NOMO-1 treated with dmso at 0.1 percent for 144 hours (cell line): ENCODE data around the gene SULT2A1.
"Not testable (repeated sequence)": the region's sequence is repeated elsewhere in the genome, so short reads cannot be mapped to it uniquely, and the experiment has no call there.

ENCODE experiments used
- DNase-seq: peaks from one replicate; lab custom pipeline; 2025; ENCODE audit not compliant: unreplicated experiment; lab: John Stamatoyannopoulos, UW

SULT2A1 gene, protein sequence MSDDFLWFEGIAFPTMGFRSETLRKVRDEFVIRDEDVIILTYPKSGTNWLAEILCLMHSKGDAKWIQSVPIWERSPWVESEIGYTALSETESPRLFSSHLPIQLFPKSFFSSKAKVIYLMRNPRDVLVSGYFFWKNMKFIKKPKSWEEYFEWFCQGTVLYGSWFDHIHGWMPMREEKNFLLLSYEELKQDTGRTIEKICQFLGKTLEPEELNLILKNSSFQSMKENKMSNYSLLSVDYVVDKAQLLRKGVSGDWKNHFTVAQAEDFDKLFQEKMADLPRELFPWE

DNA sequence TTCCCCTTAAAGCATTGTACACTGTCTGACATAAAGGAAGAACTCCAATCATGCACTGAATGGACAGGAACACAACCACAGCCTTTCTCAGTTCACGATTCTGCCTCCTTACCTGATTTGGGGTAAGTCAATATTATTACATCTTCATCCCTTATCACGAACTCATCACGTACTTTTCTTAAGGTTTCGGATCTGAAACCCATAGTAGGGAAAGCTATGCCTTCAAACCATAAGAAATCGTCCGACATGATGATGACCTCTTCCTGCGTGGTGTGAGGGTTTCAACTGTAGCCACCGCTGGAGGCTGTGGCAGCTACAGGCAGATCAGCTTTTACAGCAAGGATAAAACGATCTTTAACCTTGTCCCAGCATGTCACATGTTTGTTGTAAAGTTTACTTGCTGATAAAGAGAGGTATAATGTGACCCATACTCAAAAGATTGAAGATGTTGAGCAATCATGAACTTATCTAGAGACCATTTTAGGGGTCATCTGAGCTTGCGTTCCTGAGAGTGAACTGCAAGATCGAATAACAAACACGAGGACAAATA lies at the start of gene SULT2A1:
Gene SULT2A1 (minus strand): TSS at position 306 of the 550 bp plus-strand sequence. CDS start 58 bp downstream, at position 248.
- DNase-seq, result no peak

DNA sequence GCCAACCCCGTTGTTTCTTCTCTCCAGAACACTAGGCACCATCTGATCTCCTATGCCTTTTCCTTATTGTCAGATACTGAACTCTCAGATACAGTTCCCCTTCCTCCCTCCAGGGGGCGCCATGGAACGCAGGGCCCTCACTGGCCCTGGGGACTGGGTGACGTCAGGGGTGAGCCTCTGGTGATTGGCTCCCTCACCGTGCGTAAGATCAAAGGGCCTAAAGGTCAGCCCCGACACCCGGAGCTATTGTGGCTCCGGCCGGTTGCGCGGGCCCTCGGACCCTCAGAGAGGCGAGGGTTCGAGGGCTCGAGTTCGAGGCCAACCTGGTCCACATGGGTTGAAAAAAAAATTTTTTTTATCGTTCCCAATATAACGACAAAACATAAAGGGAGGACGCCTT lies 42.5 kb upstream of the SULT2A1 start:
- DNase-seq, result not testable (repeated sequence)

DNA sequence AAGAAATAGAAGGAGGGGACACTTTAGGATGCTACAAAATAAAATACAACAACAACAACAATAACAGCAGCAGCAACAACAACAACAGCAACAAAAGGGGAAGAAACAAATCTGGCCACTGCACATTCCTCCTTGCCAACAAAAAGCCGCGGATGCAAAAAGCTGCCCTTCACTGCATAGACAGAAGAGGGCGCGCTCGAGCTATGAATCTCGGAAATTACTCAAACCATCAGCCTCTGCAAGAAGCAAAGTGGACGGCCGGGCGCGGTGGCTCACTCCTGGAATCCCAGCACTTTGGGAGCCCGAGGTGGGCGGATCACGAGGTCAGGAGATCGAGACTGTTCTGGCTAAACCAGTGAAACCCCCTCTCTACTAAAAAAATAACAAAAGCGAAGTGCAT lies 34.0 kb upstream of the SULT2A1 start:
- not testable (repeated sequence) for DNase-seq

DNA sequence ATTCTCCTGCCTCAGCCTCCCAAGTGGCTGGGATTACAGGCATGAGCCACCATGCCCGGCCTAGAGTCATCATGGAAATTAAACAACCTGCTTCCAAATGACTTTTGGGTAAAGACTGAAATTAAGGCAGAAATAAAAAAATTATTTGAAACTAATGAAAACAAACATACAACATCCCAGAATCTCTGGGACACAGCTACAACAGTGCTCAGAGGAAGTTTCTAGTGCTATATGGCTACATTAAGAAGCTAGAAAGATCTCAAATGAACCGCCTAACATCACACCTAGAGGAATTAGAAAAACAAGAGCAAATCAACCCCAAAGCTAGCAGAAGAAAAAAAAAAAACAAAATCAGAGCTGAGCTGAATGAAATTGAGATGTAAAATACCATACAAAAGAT lies 24.1 kb upstream of the SULT2A1 start:
- DNase-seq, result not testable (repeated sequence)

DNA sequence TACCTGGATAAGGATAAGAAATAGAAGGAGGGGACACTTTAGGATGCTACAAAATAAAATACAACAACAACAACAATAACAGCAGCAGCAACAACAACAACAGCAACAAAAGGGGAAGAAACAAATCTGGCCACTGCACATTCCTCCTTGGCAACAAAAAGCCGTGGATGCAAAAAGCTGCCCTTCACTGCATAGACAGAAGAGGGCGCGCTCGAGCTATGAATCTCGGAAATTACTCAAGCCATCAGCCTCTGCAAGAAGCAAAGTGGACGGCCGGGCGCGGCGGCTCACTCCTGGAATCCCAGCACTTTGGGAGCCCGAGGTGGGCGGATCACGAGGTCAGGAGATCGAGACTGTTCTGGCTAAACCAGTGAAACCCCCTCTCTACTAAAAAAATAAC lies 23.2 kb upstream of the SULT2A1 start:
- not testable (repeated sequence) for DNase-seq

DNA sequence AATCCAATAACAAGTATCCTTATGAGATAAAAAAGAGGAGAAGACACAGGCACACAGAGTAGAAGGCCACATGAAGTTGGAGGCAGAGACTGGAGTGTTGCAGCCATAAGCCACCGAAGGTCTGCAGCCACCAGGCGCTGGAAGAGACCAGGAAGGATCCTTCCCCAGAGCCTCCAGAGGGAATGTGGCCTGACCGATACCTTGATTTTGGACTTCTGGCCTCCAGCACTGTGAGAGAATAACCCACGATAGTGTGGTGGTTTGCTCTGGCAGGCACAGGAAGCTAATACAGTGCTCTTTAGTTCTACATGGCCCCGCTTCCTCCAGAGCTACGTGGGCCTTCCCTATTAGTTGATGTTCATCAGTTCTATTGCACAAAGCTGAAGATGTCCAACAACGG lies 15.3 kb upstream of the SULT2A1 start:
- DNase-seq, result no peak

DNA sequence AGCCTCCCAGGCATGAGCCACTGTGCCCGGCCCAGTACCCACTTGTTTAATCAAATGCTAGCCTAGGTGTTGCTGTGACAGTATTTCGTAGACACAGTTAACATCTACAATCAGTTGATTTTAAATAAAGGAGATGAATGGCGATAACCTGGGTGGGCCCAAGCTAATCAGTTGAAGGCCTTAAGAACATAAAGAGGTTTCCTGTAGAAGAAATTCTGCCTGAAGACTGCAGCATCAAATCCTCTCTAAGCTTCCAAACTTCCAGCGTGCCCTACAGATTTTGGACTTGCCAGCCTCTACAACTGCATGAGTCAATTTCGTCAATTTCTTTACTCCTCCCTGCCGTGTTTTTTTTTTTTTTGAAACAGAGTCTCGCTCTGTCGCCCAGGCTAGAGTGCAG lies 13.2 kb upstream of the SULT2A1 start:
- DNase-seq, result no peak

DNA sequence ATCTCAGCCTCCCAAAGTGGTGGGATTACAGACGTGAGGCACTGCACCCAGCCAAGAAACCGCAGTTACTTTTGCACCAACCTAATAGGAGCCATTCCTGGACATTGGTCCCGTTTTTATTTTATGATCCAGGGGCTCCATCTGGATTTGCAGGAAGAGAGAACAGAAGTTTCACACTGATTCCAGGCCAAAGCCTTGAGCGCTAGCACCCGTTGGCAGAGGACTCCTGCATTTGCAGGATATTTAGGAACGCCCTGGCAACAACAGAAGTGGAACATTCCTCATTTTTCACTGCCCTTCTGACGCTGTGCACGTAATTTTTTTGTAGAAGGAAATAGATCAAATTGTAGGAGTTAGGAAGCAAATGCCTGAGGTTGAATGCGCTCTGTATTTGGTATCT lies 11.7 kb upstream of the SULT2A1 start:
- no peak for DNase-seq

DNA sequence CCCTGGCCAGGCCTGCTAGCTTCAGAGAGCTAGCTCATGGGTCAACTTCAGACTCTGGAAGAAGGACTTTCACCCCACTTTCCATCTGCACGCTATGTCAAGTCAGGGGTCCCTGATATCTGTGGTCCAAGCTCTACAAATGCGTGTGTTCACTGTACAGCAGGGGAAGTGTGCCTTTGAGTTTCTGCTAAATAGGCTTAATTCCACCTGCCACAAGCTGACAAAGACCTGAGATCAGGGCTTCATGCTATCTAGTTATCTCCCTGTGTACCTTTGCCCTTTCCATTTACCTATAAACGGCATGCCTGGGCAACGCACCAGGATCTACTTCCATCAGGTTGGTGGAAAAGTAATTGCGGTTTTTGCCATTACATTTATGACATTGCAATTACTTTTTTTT lies 10.7 kb upstream of the SULT2A1 start:
- no peak for DNase-seq

DNA sequence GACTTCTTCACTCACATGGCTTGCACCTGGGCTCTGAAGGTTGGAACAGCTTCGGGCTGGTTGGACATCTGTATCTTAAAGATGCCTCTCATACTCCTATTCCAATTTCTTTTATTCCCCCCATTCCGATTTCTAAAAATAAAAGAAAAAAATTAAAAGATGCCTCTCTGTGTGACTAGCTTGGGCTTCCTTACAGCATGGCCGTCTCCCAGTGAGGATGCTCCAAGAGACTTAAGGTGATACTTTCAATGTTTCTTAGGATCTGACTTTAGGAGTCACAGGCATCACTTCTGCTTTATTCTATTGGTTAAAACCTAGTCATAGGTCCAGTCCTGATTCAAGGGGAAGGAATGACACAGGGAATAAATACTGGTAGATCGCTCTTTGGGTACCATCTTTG lies 9.9 kb upstream of the SULT2A1 start:
- DNase-seq, result no peak

DNA sequence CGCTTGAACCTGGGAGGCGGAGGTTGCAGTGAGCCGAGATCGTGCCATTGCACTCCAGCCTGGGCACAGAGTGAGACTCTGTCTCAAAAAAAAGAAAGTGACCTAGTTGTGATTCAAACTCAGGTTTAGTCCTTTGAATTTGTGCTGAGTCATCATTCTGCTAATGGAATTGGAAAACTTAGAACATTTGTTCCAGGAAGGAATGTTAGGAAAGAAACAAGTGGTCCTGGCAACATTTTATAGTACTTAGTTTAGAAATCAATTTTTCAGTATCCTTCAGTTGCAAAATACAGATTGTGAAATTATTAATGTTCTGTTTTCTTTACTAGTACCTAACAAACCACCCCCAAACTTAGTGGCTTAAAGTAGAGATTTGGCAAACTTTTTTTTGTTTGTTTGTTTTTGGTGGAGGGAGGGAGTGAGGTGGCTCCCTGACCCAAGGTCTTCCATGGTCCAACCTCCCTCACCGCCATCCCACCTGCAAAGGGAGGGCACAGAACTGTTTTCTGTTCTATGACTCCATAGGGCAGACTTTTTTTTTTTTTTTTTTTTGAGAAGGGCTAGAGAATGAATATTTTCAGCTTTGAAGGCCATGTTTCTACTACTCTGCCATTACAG lies 9.2 kb upstream of the SULT2A1 start:
- DNase-seq, result no peak

DNA sequence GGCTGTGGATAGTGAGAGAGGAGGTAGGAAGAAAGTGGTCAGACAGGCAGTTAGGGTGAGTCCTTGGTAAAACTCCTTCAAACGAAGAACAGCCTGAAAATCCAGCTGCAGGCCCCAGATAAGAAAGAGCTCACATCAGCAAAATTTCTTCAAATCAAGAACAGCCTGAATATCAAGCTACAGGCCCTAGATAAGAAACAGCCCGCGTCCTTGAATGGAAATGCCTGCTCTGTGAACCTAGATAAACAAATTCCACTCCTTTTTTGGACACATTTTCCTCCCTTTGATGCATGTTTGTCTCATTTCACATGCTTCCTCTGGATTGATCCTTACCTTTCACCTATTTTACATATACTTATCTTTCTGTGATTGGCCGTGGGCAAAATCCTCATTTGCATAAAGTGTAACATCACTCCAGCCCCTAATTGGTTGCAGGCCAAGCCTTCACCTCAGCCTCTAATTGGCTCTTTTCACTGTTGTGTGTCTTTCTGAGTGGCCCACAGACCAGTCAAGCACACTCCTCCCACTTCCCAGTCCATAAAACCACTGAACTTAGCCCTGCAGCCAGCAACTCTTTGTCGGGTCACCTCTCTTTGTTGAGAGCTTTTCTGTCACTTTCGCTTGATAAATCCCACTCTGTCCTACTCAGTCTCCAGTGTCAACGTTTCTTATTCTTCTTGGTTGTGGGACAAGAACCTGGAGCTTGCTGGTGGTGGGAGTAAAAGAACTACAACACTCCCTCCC lies 6.0 kb upstream of the SULT2A1 start:
- DNase-seq, result no peak

DNA sequence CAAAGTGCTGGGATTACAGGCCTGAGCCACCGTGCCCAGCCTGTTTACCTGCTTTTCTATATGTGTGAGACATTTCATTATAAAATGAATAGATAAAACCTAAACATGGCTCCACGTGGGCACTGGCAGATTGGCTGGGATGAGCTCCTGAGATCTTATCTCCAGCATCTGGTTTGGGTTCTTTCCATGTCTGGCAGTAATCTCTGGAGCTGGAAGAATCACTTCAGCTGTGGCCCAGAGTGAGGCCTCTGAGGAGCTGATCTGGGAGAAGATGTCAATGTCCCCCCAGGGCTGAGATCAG lies 5.5 kb upstream of the SULT2A1 start:
- no peak for DNase-seq

DNA sequence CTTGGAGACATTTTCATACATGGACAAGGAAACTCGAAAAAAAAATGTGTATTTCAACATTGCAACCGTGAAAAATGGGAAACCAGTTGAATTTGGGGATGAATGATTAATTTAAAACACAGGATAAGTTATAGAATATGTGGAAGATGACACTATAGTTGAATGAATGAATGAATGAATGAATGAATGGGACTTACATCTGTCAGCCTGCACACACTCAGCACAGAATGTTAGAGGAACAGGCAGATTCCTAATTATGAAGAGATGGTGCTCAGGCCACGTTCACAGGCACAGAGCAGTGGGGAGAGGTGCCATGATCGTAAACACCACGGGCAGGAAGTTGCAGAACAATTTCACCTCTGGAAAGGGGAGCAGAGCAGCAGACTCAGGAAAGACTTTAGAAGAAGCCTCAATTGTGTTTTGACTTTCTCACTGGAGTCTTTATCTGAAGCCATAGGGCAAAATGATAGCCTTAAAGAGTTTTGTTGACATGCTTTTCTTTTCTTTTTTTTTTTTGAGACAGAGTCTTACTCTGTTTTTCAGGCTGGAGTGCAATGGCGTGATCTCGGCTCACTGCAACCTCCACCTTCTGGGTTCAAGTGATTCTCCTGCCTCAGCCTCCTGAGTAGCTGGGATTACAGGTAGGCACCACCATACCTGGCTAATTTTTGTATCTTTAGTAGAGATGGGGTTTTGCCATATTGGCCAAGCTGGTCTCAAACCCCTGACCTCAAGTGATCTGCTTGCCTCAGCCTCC lies 4.9 kb upstream of the SULT2A1 start:
- no peak for DNase-seq

DNA sequence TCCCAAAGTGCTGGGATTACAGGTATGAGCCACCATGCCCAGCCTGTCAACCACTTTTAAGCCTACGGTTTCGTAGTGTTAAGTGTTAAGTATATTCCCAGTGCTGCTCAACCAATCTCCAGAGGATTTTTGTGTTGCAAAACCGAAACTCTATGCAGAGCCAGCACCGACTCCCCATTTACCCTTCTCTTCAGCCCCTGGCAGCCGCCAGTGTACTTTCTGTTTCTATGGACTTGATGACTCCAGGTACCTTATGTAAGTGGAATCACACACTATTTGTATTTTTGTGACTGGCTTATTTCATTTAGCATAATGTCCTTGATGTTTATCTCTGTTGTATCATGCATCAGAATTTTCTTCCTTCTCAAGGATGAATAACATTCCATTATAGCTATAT lies 1.1 kb downstream of the SULT2A1 start:
- DNase-seq, result no peak

DNA sequence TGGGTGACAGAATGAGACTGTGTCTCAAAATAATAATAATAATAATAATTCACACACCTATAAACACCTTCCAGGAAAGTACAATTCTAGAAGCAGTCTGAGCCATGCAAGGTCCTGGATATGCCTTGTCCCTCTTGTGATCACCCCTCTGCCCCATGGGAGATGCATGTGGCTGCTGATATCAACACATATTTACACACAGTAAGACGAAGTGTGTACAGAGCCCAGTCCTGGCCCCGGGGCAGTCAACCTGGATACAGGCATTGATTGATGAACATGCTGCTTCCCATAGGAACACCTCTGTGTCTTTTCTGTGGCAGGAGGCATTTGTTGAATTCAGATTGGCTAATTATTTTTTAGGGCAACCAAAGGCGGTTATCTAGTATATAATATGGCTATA lies 3.2 kb downstream of the SULT2A1 start:
- DNase-seq, result no peak

DNA sequence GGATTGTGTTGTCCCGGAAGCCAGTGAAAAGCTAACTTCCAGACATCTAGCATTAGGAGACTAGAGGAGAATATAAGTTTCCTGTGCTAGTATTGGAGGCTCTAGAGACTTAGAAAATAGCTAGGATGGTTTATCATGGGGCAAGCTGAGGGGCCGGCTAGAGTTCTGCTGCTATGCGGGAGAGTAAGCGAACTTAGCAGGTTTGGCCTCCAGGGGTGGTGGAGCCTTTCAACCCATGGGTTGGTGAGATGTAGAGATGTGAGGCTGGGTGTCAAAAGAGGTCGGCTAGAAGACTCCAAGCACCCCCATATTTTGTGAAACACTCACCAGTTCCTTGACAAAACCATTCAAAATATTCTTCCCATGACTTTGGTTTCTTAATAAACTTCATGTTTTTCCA lies 4.4 kb downstream of the SULT2A1 start:
- no peak for DNase-seq

DNA sequence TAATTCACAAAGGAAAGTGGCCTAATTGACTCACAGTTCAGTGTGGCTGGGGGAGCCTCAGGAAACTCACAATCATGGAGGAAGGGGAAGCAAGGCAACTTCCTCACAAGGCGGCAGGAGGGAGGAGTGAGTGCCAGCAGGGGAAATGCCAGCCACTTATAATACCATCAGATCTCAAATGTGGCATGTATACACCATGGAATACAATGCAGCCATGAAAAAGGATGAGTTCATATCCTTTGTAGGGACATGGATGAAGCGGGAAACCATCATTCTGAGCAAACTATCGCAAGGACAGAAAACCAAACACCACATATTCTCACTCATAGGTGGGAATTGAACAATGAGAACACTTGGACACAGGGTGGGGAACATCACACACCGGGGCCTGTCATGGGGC lies 6.7 kb downstream of the SULT2A1 start:
- not testable (repeated sequence) for DNase-seq

DNA sequence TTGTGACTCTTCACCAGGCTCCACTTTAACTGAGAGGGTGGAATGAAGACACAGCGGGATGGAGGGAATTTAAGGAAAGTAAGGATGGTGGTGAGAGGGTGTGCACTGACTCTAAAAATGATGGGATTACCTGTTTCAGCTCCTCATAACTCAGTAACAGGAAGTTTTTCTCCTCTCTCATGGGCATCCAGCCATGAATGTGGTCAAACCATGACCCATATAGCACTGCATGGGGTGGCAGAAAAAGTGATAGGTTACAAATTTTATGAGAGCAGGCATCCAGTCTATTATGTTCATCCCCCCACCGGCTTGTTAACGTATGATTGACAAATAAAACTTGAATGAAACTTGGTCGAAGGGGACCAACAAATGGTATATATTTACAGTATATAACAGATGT lies 7.2 kb downstream of the SULT2A1 start:
- DNase-seq, result no peak

DNA sequence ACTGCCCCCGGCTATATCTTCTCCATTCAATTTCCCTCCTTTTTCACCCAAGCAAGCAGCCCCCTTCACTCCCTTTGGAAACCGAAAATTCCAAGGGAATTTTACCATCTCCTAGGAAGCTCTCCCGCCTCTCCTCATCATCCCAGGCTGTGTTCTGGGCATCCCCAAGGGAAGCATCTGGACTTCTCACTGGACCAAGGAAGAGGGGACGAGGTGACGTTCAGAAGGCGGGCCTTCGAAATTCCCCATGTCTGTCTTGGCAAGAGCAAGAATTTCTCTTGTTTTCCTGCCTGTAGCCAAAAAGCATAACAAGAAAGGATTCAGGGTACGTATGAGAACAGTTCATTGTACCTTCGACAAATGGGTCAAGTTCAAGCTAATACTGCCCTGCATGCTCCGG lies 20.9 kb downstream of the SULT2A1 start:
- DNase-seq, result no peak

DNA sequence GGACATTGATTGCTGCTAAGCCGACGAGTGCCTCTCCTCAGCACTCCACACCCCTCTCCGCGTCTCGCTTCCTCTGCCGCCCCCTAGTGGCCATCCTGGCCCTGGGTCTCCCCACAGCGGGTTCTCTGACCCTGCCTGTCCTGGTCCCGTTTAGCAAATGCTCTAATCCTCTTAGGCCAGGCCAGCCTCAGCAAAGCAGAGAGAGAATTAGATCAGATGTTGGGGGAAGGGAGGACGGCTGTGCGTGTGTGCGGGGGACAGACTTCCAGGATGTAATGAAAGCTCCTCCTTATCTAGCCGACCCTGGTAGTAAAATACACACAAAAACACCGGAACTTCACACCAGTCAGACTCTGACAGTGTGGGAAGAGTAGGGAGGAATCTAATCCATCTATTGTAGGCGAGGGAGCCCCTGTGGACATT lies 22.6 kb downstream of the SULT2A1 start:
- DNase-seq, result peak; percentile 39
